Large intestine (tissue), 3 donors: Measurements from ENCODE around the gene TRPM8. TPM values are rescaled to one million over a fixed set of nuclear protein-coding genes. Genes with fewer than 3 reads are reported as not detected.

Experiments
- DNase-seq, 2 donors: peaks; one replicate each; pipeline versions ENCODE4 v3.0.0 to v3.0.0-alpha.2; 2013
- H3K27ac ChIP-seq: one replicate; pipeline ENCODE4 v1.5.1; 2013; ENCODE audit warnings: low read length
- H3K27me3 ChIP-seq: 2 replicates; pipeline ENCODE4 v1.6.1; 2013; ENCODE audit warnings: low read length; ENCODE audit not compliant: control insufficient read depth, insufficient read depth
- H3K36me3 ChIP-seq: 2 replicates; pipeline ENCODE4 v1.6.1; 2013; ENCODE audit warnings: low read length; ENCODE audit not compliant: control insufficient read depth, insufficient read depth
- H3K4me1 ChIP-seq: one replicate; pipeline ENCODE4 v1.6.1; 2013; ENCODE audit warnings: low read length; ENCODE audit not compliant: control insufficient read depth, insufficient read depth
- H3K4me3 ChIP-seq: one replicate; pipeline ENCODE4 v1.5.1; 2013; ENCODE audit warnings: low read length
- H3K9me3 ChIP-seq: one replicate; pipeline ENCODE4 v1.6.1; 2013; ENCODE audit warnings: mild to moderate bottlenecking, low read depth, low read length, moderate library complexity; ENCODE audit not compliant: control insufficient read depth
- WGBS: methylation state at CpG from one replicate; pipeline ENCODE4 v1.1.5; 2013; ENCODE audit warnings: low lambda C conversion rate; ENCODE audit not compliant: insufficient coverage; 5-methylcytosine and 5-hydroxymethylcytosine counted together
- polyA plus RNA-seq: library from polyadenylated mRNA; unstranded; fragments of 120-200 nt; gene quantifications from one replicate; pipeline ENCODE4 v1.2.1, GENCODE V29; 2013

Gene TRPM8
- polyA plus RNA-seq, 1 donor = 0.15 TPM

DNA sequence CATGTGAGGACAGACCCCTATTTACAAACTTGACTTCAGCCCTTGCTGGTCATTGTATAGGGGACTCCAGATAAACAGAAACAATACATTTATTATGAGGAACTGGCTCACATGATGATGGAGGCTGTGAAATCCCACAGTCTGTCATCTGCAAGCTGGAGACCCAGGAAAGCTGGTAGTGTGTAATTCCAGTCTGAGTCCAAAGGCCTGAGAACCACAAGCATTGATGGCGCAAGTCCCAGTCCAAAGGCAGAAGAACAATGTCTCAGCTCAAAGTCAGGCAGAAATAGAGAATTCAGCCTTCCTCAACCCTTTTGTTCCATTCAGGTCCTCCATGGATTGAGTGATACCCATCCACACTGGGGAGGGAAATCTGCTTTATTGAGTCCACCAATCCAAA is 105.3 kb downstream of the TRPM8 start:
- peaks cover 2% of the 10 kb centered on the region for H3K27me3 ChIP-seq
- H3K4me1 ChIP-seq = no peaks in the 10 kb centered on the region
- no CpG with 5 or more reads among the region's 1 CpG for WGBS
- DNase-seq = no peak
- H3K4me3 ChIP-seq = no peak overlapping the region
- H3K27ac ChIP-seq = no peak overlapping the region
- no peaks in the 10 kb centered on the region for H3K36me3 ChIP-seq
- H3K9me3 ChIP-seq = peaks cover 7% of the 10 kb centered on the region

DNA sequence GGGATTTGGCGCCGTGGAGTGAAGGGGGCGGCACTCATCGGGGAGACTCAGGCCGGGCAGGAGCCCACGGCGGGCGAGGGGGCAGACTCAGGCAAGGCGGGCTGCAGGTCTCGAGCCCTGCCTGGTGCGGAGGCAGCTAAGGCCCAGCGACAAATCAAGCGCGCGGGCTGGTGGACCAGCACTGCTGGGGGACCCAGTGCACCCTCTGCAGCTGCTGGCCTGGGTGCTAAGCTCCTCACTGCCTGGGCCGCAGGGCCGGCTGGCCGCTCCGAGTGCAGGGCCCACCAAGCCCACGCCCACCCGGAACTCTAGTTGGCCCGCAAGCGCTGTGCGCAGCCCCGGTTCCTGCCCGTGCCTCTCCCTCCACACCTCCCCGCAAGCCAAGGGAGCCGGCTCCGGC is 107.1 kb downstream of the TRPM8 start:
- H3K4me1 ChIP-seq = no peaks in the 10 kb centered on the region
- no peak overlapping the region for H3K4me3 ChIP-seq
- H3K27me3 ChIP-seq = peaks cover 2% of the 10 kb centered on the region
- H3K36me3 ChIP-seq = no peaks in the 10 kb centered on the region
- no peak for DNase-seq
- no CpG with 5 or more reads among the region's 29 CpGs for WGBS
- no peak overlapping the region for H3K27ac ChIP-seq
- peaks cover 7% of the 10 kb centered on the region for H3K9me3 ChIP-seq

DNA sequence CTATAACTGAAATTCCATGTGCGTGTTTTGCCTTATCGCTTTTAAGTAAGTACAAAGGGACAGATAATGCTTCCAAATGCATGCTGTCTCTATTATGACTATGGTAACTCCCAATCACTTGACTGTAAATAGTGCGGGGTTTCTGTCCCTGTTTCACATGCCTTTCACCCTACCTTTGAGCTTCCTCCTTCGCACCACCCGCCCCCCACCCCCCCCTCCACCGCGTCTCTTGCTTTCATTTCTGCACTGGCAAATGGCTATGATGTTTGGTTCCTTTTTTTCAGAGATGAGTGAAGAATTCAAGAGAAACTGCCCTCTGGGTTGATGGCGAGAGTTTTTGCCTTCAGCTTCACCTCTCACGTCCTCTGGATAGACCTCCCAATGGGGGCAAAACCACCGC is 108.3 kb downstream of the TRPM8 start:
- WGBS = 80% methylated on average over 1 of the region's 10 CpGs
- H3K9me3 ChIP-seq = peaks cover 7% of the 10 kb centered on the region
- no peaks in the 10 kb centered on the region for H3K36me3 ChIP-seq
- H3K27me3 ChIP-seq = no peaks in the 10 kb centered on the region
- no peak overlapping the region for H3K4me3 ChIP-seq
- DNase-seq = no peak
- H3K27ac ChIP-seq = no peak overlapping the region
- no peaks in the 10 kb centered on the region for H3K4me1 ChIP-seq

DNA sequence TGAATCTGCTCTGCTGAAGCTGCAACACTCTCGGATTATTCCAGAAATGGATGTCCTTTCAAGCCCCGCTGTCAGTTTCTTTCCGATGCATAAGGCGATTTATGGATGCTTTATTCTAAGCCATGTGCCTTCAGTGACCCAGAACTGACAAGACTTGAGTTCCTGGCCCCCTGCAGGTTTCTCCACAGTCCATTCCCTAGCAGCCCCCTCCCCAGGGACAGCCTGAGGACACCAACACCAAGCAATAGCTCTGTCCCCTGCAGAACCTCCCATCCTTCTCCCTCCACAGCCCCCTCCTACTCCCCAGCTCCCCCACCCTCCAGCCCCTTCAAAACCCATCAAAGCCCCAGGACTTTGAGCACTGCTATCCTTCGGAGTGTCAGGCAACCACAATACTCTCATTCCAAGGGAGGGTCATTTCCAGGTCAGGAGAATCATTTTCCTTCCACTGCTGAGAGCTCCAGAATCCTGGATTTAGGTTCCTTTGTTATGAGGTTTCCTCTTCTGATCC is 108.8 kb downstream of the TRPM8 start:
- H3K36me3 ChIP-seq = no peaks in the 10 kb centered on the region
- WGBS = no CpG with 5 or more reads among the region's 5 CpGs
- H3K27me3 ChIP-seq = no peaks in the 10 kb centered on the region
- H3K27ac ChIP-seq = no peak overlapping the region
- H3K4me1 ChIP-seq = no peaks in the 10 kb centered on the region
- DNase-seq = no peak
- H3K9me3 ChIP-seq = peaks cover 7% of the 10 kb centered on the region
- H3K4me3 ChIP-seq = no peak overlapping the region

DNA sequence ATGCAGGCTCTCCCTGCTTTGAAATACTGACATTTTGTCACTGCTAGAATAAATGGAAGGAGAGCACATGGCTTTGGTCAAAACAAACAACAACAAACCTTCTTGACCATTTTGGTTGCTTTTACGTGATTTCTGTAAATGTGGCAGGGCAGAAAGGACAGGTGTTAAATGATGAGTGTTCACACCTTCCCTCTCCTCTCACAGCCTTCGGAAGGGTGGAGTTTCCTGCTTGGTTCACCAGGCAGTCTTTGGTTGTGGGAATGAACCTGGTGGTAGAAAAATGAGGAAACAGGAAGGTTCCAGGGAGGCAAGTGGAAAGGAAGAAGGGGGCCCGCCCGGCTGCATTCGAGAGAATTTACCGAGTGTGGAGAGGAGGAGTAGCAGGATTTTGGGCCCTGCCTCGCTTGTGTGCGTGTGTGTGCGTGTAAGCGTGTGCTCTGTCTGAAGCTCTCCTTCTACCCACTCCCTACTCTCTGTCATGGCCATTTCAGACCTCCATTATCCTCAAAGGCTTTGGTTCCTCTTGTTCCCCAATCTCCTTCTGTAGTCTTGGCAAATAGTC is 109.6 kb downstream of the TRPM8 start:
- Histone ChIP-seq H3K27ac (no peak overlapping the region), H3K36me3 (no peaks in the 10 kb centered on the region), H3K4me1 (no peaks in the 10 kb centered on the region), H3K27me3 (no peaks in the 10 kb centered on the region), H3K9me3 (peaks cover 7% of the 10 kb centered on the region), H3K4me3 (no peak overlapping the region)
- no peak for DNase-seq
- 89% methylated on average over 6 of the region's 10 CpGs for WGBS

DNA sequence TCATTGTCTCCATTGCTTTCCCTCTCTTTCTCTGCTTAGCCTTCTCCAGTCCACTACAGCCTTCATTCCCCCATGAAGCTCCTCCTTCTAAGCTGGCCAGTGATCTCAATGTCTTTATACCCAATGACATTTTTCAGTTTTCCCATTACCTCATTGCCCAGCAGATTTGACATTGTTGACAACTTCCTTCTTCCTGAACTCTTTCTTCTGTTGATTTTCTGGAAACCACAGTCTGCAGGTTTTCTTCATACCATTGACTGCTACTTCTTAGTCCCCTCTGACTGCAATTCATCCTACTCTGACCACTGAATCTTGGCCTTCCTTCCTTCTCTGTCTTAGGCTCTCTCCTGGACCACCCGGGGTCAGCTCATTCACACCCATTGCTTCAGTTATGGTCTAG is 110.5 kb downstream of the TRPM8 start:
- Histone ChIP-seq H3K9me3 (peaks cover 7% of the 10 kb centered on the region), H3K4me1 (no peaks in the 10 kb centered on the region), H3K27me3 (no peaks in the 10 kb centered on the region), H3K36me3 (no peaks in the 10 kb centered on the region), H3K4me3 (no peak overlapping the region), H3K27ac (no peak overlapping the region)
- no peak for DNase-seq
- 100% methylated on average over 1 of the region's 1 CpG for WGBS

DNA sequence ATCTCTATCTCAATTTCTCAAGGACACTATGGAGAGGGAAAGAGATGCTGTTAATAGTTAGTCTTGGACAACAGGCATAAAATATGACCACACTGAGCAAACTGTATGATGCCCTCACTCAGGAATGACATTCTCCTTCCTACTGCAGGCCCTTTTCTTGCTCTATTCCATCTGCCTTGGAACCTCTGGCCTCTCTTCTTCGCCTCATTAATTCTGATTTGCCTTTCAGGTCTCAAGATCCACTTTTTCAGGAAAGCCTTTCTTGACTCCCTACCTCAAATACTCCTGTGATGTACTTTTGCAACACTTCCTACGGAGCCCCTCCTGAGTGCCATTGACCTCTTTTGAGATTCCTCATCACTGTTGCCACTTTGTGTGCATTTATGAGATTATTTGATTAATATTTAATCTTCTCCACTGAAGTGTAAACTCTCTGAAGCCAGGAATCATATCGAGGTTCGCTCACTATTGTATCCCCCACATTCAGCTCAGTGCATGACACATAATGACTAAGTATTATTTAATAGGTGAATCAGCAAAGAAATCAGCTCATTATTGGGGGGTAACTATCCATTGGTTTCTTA is 112.1 kb downstream of the TRPM8 start:
- H3K4me1 ChIP-seq = no peaks in the 10 kb centered on the region
- WGBS = 100% methylated on average over 1 of the region's 4 CpGs
- DNase-seq = no peak

DNA sequence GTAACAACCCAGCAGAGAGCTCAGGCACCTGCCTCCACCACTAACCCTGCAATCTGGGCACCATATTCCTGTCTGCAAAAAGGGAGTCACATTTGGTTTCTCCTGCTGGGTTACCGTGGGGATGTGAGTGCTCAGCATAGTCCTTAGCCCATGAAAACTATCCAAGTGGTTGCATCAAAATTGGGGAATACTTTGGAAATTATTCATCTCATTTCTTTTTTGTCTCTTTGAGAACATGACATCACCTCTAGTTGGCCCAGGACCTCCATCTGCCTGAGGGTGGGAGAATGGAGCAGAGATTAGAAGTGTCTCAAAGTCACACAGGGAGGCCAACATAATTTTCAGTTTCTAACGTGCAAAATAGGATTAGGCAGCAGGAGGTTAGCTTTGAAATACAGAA is 114.0 kb downstream of the TRPM8 start:
- no peak overlapping the region for H3K4me3 ChIP-seq
- no peaks in the 10 kb centered on the region for H3K27me3 ChIP-seq
- peaks cover 9% of the 10 kb centered on the region for H3K9me3 ChIP-seq
- no CpG with 5 or more reads among the region's 2 CpGs for WGBS
- no peak overlapping the region for H3K27ac ChIP-seq
- DNase-seq = no peak
- no peaks in the 10 kb centered on the region for H3K4me1 ChIP-seq
- no peaks in the 10 kb centered on the region for H3K36me3 ChIP-seq

More for the DNA sequence above, 112.1 kb downstream of the TRPM8 start:
- no peaks in the 10 kb centered on the region for H3K36me3 ChIP-seq
- H3K27me3 ChIP-seq = no peaks in the 10 kb centered on the region
- H3K27ac ChIP-seq = no peak overlapping the region
- no peak overlapping the region for H3K4me3 ChIP-seq
- H3K9me3 ChIP-seq = peaks cover 5% of the 10 kb centered on the region

DNA sequence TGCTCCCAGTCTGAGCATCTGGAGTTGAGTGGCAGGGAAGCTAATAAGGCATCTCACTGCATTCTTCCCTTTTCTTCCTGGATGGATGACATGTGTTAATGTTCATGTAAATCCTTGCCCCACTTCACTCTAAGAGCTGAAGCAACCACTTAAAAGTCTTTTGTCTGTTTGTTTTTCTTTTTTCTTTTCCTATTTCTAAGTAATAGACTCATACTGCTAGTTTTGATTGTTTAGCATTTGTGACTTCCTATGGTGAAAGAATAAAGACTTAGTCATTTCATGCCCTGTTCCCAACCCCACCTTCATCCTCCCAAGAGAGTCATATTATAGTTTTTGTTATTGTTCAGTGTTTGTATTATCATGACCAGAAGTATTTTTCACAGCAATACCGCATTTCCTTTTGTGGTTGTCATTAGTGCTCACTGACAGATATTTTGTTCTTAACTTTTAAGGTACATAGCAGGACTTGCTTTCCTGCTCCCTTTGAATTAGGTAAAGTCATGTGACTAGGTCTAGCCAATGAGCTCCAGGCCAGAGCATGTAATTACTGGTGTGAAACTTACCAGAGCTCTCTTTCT is 115.2 kb downstream of the TRPM8 start:
- H3K9me3 ChIP-seq = peaks cover 9% of the 10 kb centered on the region
- no peak for DNase-seq
- H3K27me3 ChIP-seq = no peaks in the 10 kb centered on the region
- WGBS = 100% methylated on average over 1 of the region's 1 CpG
- H3K27ac ChIP-seq = no peak overlapping the region
- no peaks in the 10 kb centered on the region for H3K4me1 ChIP-seq
- H3K4me3 ChIP-seq = no peak overlapping the region
- no peaks in the 10 kb centered on the region for H3K36me3 ChIP-seq

DNA sequence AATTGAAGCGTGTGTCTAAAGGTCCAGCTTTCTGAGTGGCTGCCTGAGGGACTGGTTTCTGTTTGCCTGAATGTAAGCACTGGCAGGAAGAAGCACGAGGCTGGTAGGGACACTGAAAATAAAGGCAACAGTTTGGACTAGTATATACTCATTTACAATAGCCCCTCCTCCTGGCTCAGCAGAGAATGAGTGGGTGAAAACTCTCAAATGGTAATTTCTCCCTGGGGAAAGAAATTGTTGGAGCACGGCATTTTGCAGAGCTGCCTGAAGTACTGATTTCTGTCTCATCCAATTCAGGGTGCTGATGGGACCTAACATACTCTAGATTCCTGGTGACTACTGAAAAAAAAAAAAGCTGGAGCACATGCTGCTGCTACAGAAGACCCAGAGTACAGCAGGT is 116.0 kb downstream of the TRPM8 start:
- Histone ChIP-seq H3K9me3 (peaks cover 9% of the 10 kb centered on the region), H3K4me3 (no peak overlapping the region), H3K4me1 (no peaks in the 10 kb centered on the region), H3K27ac (no peak overlapping the region), H3K27me3 (no peaks in the 10 kb centered on the region), H3K36me3 (no peaks in the 10 kb centered on the region)
- no CpG with 5 or more reads among the region's 3 CpGs for WGBS
- no peak for DNase-seq

DNA sequence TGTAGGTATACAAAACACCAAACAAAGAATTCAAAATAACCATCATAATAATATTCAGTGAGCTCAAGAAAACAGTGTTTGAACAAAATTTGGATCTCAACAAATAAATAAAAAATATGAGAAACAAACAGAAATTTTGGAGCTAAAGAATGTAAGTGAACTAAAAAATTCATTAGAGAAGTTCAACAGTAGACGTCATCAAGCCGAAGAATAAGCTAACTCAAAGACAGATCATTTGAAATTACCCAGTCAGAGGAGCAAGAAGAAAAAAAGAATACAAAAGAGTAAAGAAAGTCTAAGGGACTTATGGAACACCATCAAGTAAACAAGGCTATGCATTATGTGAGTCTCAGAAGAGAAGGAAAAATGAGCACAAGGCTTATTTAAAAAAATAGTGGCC is 116.7 kb downstream of the TRPM8 start:
- DNase-seq = no peak
- H3K4me1 ChIP-seq = no peaks in the 10 kb centered on the region
- H3K27me3 ChIP-seq = no peaks in the 10 kb centered on the region
- peaks cover 9% of the 10 kb centered on the region for H3K9me3 ChIP-seq
- no peak overlapping the region for H3K4me3 ChIP-seq
- no peak overlapping the region for H3K27ac ChIP-seq
- 91% methylated on average over 2 of the region's 2 CpGs for WGBS
- H3K36me3 ChIP-seq = no peaks in the 10 kb centered on the region
